CD14-positive monocyte (primary cell): Measurements from ENCODE around the gene THSD4. TPM values are rescaled to one million over a fixed set of nuclear protein-coding genes. Genes with fewer than 3 reads are reported as not detected.

Source experiments
- DNase-seq, 3 donors: peaks; one replicate each; pipeline ENCODE4 v3.0.0-alpha.2; 2011 to 2022
- H2AFZ ChIP-seq: 2 replicates; pipeline ENCODE4 v1.6.0; 2012; ENCODE audit warnings: mild to moderate bottlenecking, low read depth, low read length, inconsistent platforms; ENCODE audit not compliant: insufficient read depth, poor library complexity, severe bottlenecking
- H3K27ac ChIP-seq, 2 donors: 1 replicate in 1 of 2; 2 replicates in 1 of 2; pipeline ENCODE4 v1.5.1; 2012 to 2013; ENCODE audit warnings: low read length in 2 of 2, control low read depth in 1 of 2, inconsistent platforms in 1 of 2, low read depth in 1 of 2, mild to moderate bottlenecking in 1 of 2
- H3K27me3 ChIP-seq, 2 donors: one replicate each; pipeline versions ENCODE4 v1.6.0 to v1.6.1; 2011 to 2013; ENCODE audit warnings: low read length in 2 of 2; ENCODE audit not compliant: control insufficient read depth in 2 of 2, insufficient read depth in 2 of 2
- H3K36me3 ChIP-seq, 2 donors: replicated peaks in 1 of 2; 1 replicate in 1 of 2; 2 replicates in 1 of 2; pipeline versions ENCODE4 v1.5.1 to v1.6.1; 2012 to 2013; ENCODE audit warnings: low read length in 2 of 2, control low read depth in 1 of 2, inconsistent platforms in 1 of 2, mild to moderate bottlenecking in 1 of 2; ENCODE audit not compliant: insufficient read depth in 2 of 2, control insufficient read depth in 1 of 2
- H3K4me1 ChIP-seq, 2 donors: 1 replicate in 1 of 2; 2 replicates in 1 of 2; pipeline versions ENCODE4 v1.5.1 to v1.6.1; 2012 to 2013; ENCODE audit warnings: low read length in 2 of 2, control low read depth in 1 of 2, inconsistent platforms in 1 of 2, mild to moderate bottlenecking in 1 of 2, moderate library complexity in 1 of 2; ENCODE audit not compliant: insufficient read depth in 2 of 2, control insufficient read depth in 1 of 2
- H3K4me2 ChIP-seq: replicated peaks from 2 replicates; pipeline ENCODE3; 2012; ENCODE audit warnings: low read length, moderate library complexity, mild to moderate bottlenecking; ENCODE audit not compliant: poor library complexity, severe bottlenecking; ENCODE audit errors: extremely low read depth
- H3K4me3 ChIP-seq, 3 experiments: fragments of 200-600 bp in 1 of 3; sonication (generic) in 1 of 3; replicated peaks in 1 of 3; 1 replicate in 2 of 3; 2 replicates in 1 of 3; pipeline ENCODE4 v1.5.1; 2011 to 2013; ENCODE audit warnings: low read length in 3 of 3, mild to moderate bottlenecking in 3 of 3, control low read depth in 2 of 3, low read depth in 2 of 3, inconsistent platforms in 1 of 3, moderate library complexity in 1 of 3
- H3K79me2 ChIP-seq: 2 replicates; pipeline ENCODE4 v1.6.0; 2012; ENCODE audit warnings: mild to moderate bottlenecking, control low read depth, inconsistent platforms, low read length, moderate library complexity; ENCODE audit not compliant: insufficient read depth
- H3K9ac ChIP-seq: 2 replicates; pipeline ENCODE4 v1.6.0; 2017; ENCODE audit warnings: low read length, mild to moderate bottlenecking; ENCODE audit not compliant: insufficient read depth, poor library complexity, severe bottlenecking
- H3K9me3 ChIP-seq, 2 donors: replicated peaks in 1 of 2; 1 replicate in 1 of 2; 2 replicates in 1 of 2; pipeline versions ENCODE4 v1.5.1 to v1.6.1; 2012 to 2013; ENCODE audit warnings: low read length in 2 of 2, control low read depth in 1 of 2; ENCODE audit not compliant: control insufficient read depth in 1 of 2, insufficient read depth in 1 of 2
- H4K20me1 ChIP-seq: 2 replicates; pipeline ENCODE4 v1.6.0; 2012; ENCODE audit warnings: mild to moderate bottlenecking, low read length, control low read depth, moderate library complexity; ENCODE audit not compliant: insufficient read depth
- H3K27ac Mint-ChIP-seq, 7 donors: one replicate each; pipeline ENCODE4 v1.8.0; 2020; ENCODE audit warnings: mild to moderate bottlenecking in 7 of 7, mixed read lengths in 7 of 7, moderate library complexity in 6 of 7, inconsistent platforms in 2 of 7
- H3K27me3 Mint-ChIP-seq, 3 donors: one replicate each; pipeline ENCODE4 v1.8.0; 2021 to 2022; ENCODE audit warnings: low read depth in 3 of 3, mild to moderate bottlenecking in 3 of 3, mixed read lengths in 3 of 3, moderate library complexity in 3 of 3, inconsistent platforms in 1 of 3
- H3K36me3 Mint-ChIP-seq, 2 donors: one replicate each; pipeline ENCODE4 v1.8.0; 2020; ENCODE audit warnings: mixed read lengths in 2 of 2, inconsistent platforms in 1 of 2, mild to moderate bottlenecking in 1 of 2
- H3K4me1 Mint-ChIP-seq: one replicate; pipeline ENCODE4 v1.8.0; 2020; ENCODE audit warnings: mild to moderate bottlenecking, mixed read lengths
- H3K4me3 Mint-ChIP-seq, 2 donors: one replicate each; pipeline ENCODE4 v1.8.0; 2020; ENCODE audit warnings: mild to moderate bottlenecking in 2 of 2, mixed read lengths in 2 of 2, moderate library complexity in 1 of 2
- H3K9me3 Mint-ChIP-seq, 7 donors: one replicate each; pipeline ENCODE4 v1.8.0; 2020 to 2022; ENCODE audit warnings: mixed read lengths in 7 of 7, mild to moderate bottlenecking in 6 of 7, moderate library complexity in 6 of 7, inconsistent platforms in 2 of 7
- CTCF ChIP-seq: fragments of 200-600 bp; IDR thresholded peaks from one replicate; pipeline ENCODE4 v1.8.0; 2022; ENCODE audit warnings: antibody characterized with exemption, mild to moderate bottlenecking
- WGBS: methylation state at CpG from one replicate; pipeline ENCODE4 v1.1.5; 2013; ENCODE audit warnings: missing lambda C conversion rate; ENCODE audit not compliant: insufficient coverage; 5-methylcytosine and 5-hydroxymethylcytosine counted together
- intact Hi-C, 2 donors: fragments of 100-400 bp; cut with micrococcal nuclease; formaldehyde crosslinking; loops; one replicate each; pipeline versions ENCODE4 v1.15.0 to v1.15.1; 2023
- polyA plus RNA-seq, 3 donors: library from polyadenylated mRNA; depleted of rRNA in 1 of 3; unstranded in 2 of 3; stranded (reverse) in 1 of 3; fragments of 300-500 nt in 2 of 3; fragments of >200 nt in 1 of 3; fragmentation: Illumina TruSeq in 2 of 3; gene quantifications; 1 replicate in 2 of 3; 2 replicates in 1 of 3; pipeline ENCODE4 v1.2.3, GENCODE V29; 2012 to 2021

THSD4 gene
- polyA plus RNA-seq, 3 donors: not detected

GRCh38 chr15:71638876-71639275, 523.6 kb downstream of the THSD4 start:
- Mint-ChIP-seq H3K27me3 (peaks cover 7 to 13% (median 12%) of the 10 kb centered on the region in 3 donors), H3K9me3 (peaks cover 0 to 2% (median 0%) of the 10 kb centered on the region in 7 donors)
- H4K20me1 ChIP-seq: no peaks in the 10 kb centered on the region

GRCh38 chr15:71639471-71639870, 524.2 kb downstream of the THSD4 start:
- no peak for DNase-seq
- Histone ChIP-seq H3K9ac (no peak overlapping the region), H3K79me2 (no peaks in the 10 kb centered on the region), H2AFZ (no peak overlapping the region), H3K27me3 (peaks cover 0 to 2% of the 10 kb centered on the region in 2 donors), H3K36me3 (no peaks in the 10 kb centered on the region), H3K4me2 (no peak overlapping the region), H3K9me3 (no peaks in the 10 kb centered on the region), H3K4me3 (no peak overlapping the region), H3K27ac (no peak overlapping the region), H4K20me1 (no peaks in the 10 kb centered on the region), H3K4me1 (no peaks in the 10 kb centered on the region)
- no CpG with 5 or more reads among the region's 1 CpG for WGBS
- TF ChIP-seq CTCF: no peak
- Mint-ChIP-seq H3K36me3 (no peaks in the 10 kb centered on the region), H3K27me3 (peaks cover 5 to 11% (median 10%) of the 10 kb centered on the region in 3 donors), H3K4me1 (no peaks in the 10 kb centered on the region), H3K9me3 (peaks cover 0 to 2% (median 0%) of the 10 kb centered on the region in 7 donors), H3K27ac (no peak overlapping the region), H3K4me3 (no peak overlapping the region)
- intact Hi-C loops: no loop called here

More at GRCh38 chr15:71638876-71639275, 523.6 kb downstream of the THSD4 start:
- no peak for DNase-seq
- H3K27ac Mint-ChIP-seq: no peak overlapping the region
- Histone ChIP-seq H3K79me2 (no peaks in the 10 kb centered on the region), H3K9ac (no peak overlapping the region), H3K4me1 (no peaks in the 10 kb centered on the region), H3K4me2 (no peak overlapping the region), H3K9me3 (no peaks in the 10 kb centered on the region), H3K27ac (no peak overlapping the region), H3K4me3 (no peak overlapping the region), H3K36me3 (no peaks in the 10 kb centered on the region), H2AFZ (no peak overlapping the region), H3K27me3 (peaks cover 0 to 2% of the 10 kb centered on the region in 2 donors)
- H3K4me3 Mint-ChIP-seq: no peak overlapping the region
- intact Hi-C loops: no loop called here
- WGBS: 100% methylated on average over 1 of the region's 1 CpG
- TF ChIP-seq CTCF: no peak
- H3K4me1 Mint-ChIP-seq: no peaks in the 10 kb centered on the region
- no peaks in the 10 kb centered on the region for H3K36me3 Mint-ChIP-seq
